Vagina (tissue), 2 donors: ENCODE results near the gene SYNCRIP.

ENCODE experiments used
- CTCF ChIP-seq, 3 experiments: fragments of 450-650 bp in 2 of 3; fragments of 200-600 bp in 1 of 3; sonication (generic) in 1 of 3; IDR thresholded peaks; one replicate each; pipeline ENCODE4 v1.5.1; 2017 to 2019; ENCODE audit warnings: antibody characterized with exemption in 3 of 3, mild to moderate bottlenecking in 2 of 3, moderate library complexity in 2 of 3
- POLR2A ChIP-seq, 2 donors: fragments of 450-650 bp; IDR thresholded peaks; one replicate each; pipeline ENCODE4 v1.6.1; 2017; ENCODE audit warnings: antibody characterized with exemption in 2 of 2, mild to moderate bottlenecking in 2 of 2, moderate library complexity in 2 of 2
- POLR2AphosphoS5 ChIP-seq, 2 donors: sonication (generic); formaldehyde crosslinking; IDR thresholded peaks; one replicate each; pipeline ENCODE4 v1.9.0; 2017; ENCODE audit warnings: antibody characterized with exemption in 2 of 2, mild to moderate bottlenecking in 2 of 2, low read depth in 1 of 2; ENCODE audit not compliant: insufficient read depth in 1 of 2

GRCh38 chr6:85691478-85691877 lies 48.8 kb upstream of the SYNCRIP start:
- TF ChIP-seq CTCF (IDR thresholded peaks at IDR 0.05) (no peak), POLR2AphosphoS5 (IDR thresholded peaks at IDR 0.05; ENCODE audit: insufficient read depth in 1 of 2, low read depth in 1 of 2) (no peak), POLR2A (IDR thresholded peaks at IDR 0.05) (no peak)
